PC-9 (cell line): ENCODE data around the gene GPATCH4. TPM values are rescaled to one million over a fixed set of nuclear protein-coding genes. Genes with fewer than 3 reads are reported as not detected.

Source experiments
- BruUV-seq: library from RNA; stranded (reverse); fragments of 400-500 nt; replicated peaks from 2 replicates; lab custom pipeline; 2021; lab: Mats Ljungman, UMichigan
- CTCF ChIA-PET: fragments of 300-600 bp; sonication (Branson Sonifier 250); formaldehyde crosslinking; loops from one replicate; lab custom pipeline; 2022; ENCODE audit warnings: antibody characterized with exemption; lab: Charles Lee
- POLR2A ChIA-PET: fragments of 300-600 bp; sonication (Branson Sonifier 250); formaldehyde crosslinking; loops from one replicate; lab custom pipeline; 2022; ENCODE audit warnings: antibody characterized with exemption; ENCODE audit not compliant: unreplicated experiment; lab: Charles Lee
- DNase-seq, 2 experiments: peaks; one replicate each; pipeline versions ENCODE4 v3.0.0 to v3.0.0-alpha.2; 2015 to 2022; ENCODE audit warnings: mixed read lengths in 1 of 2
- H2AFZ ChIP-seq: fragments of 200-600 bp; sonication (generic); 2 replicates; pipeline ENCODE4 v1.8.1; 2017; ENCODE audit warnings: antibody characterized with exemption
- H3F3A ChIP-seq: fragments of 200-600 bp; sonication (generic); 2 replicates; pipeline ENCODE4 v1.8.1; 2017; ENCODE audit warnings: antibody characterized with exemption, mild to moderate bottlenecking, low read depth; ENCODE audit not compliant: insufficient read depth
- H3K27ac ChIP-seq: fragments of 200-600 bp; sonication (generic); 2 replicates; pipeline ENCODE4 v1.6.1; 2016; ENCODE audit warnings: mixed run types
- H3K27me3 ChIP-seq: fragments of 200-600 bp; sonication (generic); 2 replicates; pipeline ENCODE4 v1.6.1; 2016; ENCODE audit warnings: low read depth, mixed run types; ENCODE audit not compliant: insufficient read depth
- H3K36me3 ChIP-seq: fragments of 200-600 bp; sonication (generic); 2 replicates; pipeline ENCODE4 v1.6.1; 2016; ENCODE audit warnings: low read depth, mixed run types
- H3K4me1 ChIP-seq: fragments of 200-600 bp; sonication (generic); replicated peaks from 2 replicates; pipeline ENCODE4 v1.6.1; 2016; ENCODE audit warnings: mixed run types; ENCODE audit not compliant: insufficient read depth
- H3K4me2 ChIP-seq: fragments of 200-600 bp; sonication (generic); 2 replicates; pipeline ENCODE4 v1.6.1; 2017; ENCODE audit warnings: mixed run types
- H3K4me3 ChIP-seq: fragments of 200-600 bp; sonication (generic); 2 replicates; pipeline ENCODE4 v1.6.1; 2016; ENCODE audit warnings: mixed run types
- H3K79me2 ChIP-seq: fragments of 200-600 bp; sonication (generic); 2 replicates; pipeline ENCODE4 v1.6.1; 2017; ENCODE audit warnings: low read depth, mixed run types
- H3K9me2 ChIP-seq: fragments of 200-600 bp; sonication (generic); 2 replicates; pipeline ENCODE4 v1.8.1; 2017; ENCODE audit warnings: mild to moderate bottlenecking; ENCODE audit not compliant: insufficient read depth
- H3K9me3 ChIP-seq: fragments of 200-600 bp; sonication (generic); 2 replicates; pipeline ENCODE4 v1.8.1; 2016; ENCODE audit warnings: low read depth; ENCODE audit not compliant: insufficient read depth
- H4K20me1 ChIP-seq: fragments of 200-600 bp; sonication (generic); 2 replicates; pipeline ENCODE4 v1.8.1; 2017; ENCODE audit not compliant: insufficient read depth
- EZH2 ChIP-seq: fragments of 200-600 bp; sonication (generic); IDR thresholded peaks from 2 replicates; pipeline ENCODE4 v1.8.0; 2017; ENCODE audit warnings: antibody characterized with exemption, low read depth
- intact Hi-C: fragments of 100-400 bp; cut with micrococcal nuclease; formaldehyde crosslinking; loops from one replicate; pipeline ENCODE4 v1.10.0; 2022; ENCODE audit not compliant: unreplicated experiment
- total RNA-seq: library from RNA; stranded (reverse); gene quantifications from 2 replicates; pipeline ENCODE4 v1.2.3, GENCODE V29; 2021
- TF ChIP-seq, protein P1 (sequence below): fragments of 200-600 bp; sonication (generic); conservative IDR thresholded peaks from 2 replicates; pipeline ENCODE4 v1.6.1; 2017; ENCODE audit warnings: mixed run types, antibody characterized with exemption, mild to moderate bottlenecking, moderate library complexity

GPATCH4 gene
- total RNA-seq, 1 experiment from 2014 or later = 17.5 TPM

DNA sequence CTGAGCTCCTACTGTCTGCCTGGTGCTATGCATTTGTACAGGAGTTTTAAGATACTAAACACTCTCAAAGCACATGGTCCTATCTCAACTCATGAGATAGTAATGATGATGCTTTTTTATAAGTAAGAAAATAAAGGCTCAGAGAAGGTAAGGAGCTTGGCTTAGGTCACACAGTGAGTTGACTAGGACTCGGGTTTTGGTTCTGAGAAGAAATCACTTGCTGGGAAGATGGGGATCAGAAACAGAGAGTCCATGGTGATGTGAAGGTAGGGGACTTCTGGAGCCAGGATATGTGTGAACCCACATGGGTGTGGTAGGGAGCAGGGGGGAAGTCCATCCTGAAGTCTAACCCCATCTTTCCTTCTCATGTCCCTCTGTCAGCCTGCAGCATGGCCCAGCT, 44.4 kb upstream of the GPATCH4 start:
- Histone ChIP-seq H3K9me3 (no peaks in the 10 kb centered on the region), H4K20me1 (peaks cover 96% of the 10 kb centered on the region), H3F3A (peaks cover 48% of the 10 kb centered on the region), H3K27ac (no peak overlapping the region), H3K4me1 (peaks cover 4% of the 10 kb centered on the region; the same call in 1 of the 2 replicates), H3K9me2 (no peaks in the 10 kb centered on the region), H3K36me3 (peaks cover 19% of the 10 kb centered on the region), H3K4me3 (no peak overlapping the region), H3K27me3 (no peaks in the 10 kb centered on the region), H3K4me2 (no peak overlapping the region), H3K79me2 (no peaks in the 10 kb centered on the region), H2AFZ (no peak overlapping the region)
- ChIA-PET CTCF (interaction anchor here (0.6 kb wide), 1 partner anchor 190 kb away, joined by 3 read pairs; no protein-coding TSS in a partner anchor), POLR2A (no interaction called here)
- BruUV-seq = no TSS peak
- no peak for DNase-seq
- TF ChIP-seq EZH2 = no peak
- TF ChIP-seq, protein P1, sequence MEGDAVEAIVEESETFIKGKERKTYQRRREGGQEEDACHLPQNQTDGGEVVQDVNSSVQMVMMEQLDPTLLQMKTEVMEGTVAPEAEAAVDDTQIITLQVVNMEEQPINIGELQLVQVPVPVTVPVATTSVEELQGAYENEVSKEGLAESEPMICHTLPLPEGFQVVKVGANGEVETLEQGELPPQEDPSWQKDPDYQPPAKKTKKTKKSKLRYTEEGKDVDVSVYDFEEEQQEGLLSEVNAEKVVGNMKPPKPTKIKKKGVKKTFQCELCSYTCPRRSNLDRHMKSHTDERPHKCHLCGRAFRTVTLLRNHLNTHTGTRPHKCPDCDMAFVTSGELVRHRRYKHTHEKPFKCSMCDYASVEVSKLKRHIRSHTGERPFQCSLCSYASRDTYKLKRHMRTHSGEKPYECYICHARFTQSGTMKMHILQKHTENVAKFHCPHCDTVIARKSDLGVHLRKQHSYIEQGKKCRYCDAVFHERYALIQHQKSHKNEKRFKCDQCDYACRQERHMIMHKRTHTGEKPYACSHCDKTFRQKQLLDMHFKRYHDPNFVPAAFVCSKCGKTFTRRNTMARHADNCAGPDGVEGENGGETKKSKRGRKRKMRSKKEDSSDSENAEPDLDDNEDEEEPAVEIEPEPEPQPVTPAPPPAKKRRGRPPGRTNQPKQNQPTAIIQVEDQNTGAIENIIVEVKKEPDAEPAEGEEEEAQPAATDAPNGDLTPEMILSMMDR = no peak
- intact Hi-C loops = no loop called here

DNA sequence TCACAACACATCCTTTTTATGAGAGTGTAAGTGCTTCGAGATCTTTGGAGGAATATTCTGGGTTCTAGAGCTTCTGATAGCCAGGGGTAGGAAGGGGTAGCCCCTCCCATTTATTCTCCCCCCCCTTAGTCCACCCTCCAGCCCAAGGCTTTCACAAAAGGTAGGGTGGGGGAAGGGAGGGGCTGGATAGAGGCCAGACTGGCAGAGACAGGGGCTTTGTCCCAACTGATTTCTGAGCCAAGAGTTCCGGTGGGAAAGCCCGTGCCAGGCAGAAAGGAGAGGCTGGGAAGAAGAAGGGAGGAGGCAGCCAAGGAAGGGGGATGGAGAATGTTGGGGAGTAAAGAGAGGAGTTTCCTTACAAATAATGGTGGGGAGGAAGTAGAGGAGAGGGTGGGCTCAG, 43.8 kb upstream of the GPATCH4 start:
- DNase-seq = no peak
- peaks cover 19% of the 10 kb centered on the region for H3K36me3 ChIP-seq
- intact Hi-C loops = no loop called here
- H3F3A ChIP-seq = peaks cover 49% of the 10 kb centered on the region
- no peaks in the 10 kb centered on the region for H3K9me3 ChIP-seq
- H3K4me2 ChIP-seq = no peak overlapping the region
- no peaks in the 10 kb centered on the region for H3K9me2 ChIP-seq
- H3K27me3 ChIP-seq = no peaks in the 10 kb centered on the region
- CTCF ChIA-PET = no interaction called here
- no TSS peak for BruUV-seq
- peaks cover 96% of the 10 kb centered on the region for H4K20me1 ChIP-seq
- POLR2A ChIA-PET = no interaction called here
- no peak overlapping the region for H3K27ac ChIP-seq
- H3K4me1 ChIP-seq = peaks cover 10% of the 10 kb centered on the region
- H3K79me2 ChIP-seq = no peaks in the 10 kb centered on the region
- H2AFZ ChIP-seq = no peak overlapping the region
- H3K4me3 ChIP-seq = no peak overlapping the region
- TF ChIP-seq EZH2 = no peak
- TF ChIP-seq, protein P1 = no peak

DNA sequence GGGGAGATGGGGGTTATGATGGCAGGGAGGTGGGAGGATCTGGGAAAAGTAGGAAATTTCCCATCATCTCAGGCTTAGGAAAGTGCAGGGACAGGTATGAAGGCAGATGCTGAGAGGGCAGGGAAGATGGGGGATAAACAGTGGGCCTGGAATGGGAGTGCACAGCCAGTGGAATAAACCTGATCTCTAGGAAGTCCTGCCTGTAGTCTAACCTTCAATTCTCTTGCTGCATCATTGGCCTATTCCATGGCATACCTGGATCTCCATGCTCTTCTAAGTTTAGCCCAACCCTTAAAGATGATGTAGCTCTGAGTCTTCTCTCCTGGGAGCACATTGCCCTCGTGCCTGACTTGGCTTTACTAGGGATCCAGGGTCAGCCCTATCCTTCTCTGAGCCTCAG, 43.4 kb upstream of the GPATCH4 start:
- no peak for TF ChIP-seq EZH2
- TF ChIP-seq, protein P1 = no peak
- intact Hi-C loops = no loop called here
- Histone ChIP-seq H3K4me3 (no peak overlapping the region), H3K27me3 (no peaks in the 10 kb centered on the region), H3K9me2 (no peaks in the 10 kb centered on the region), H3K79me2 (no peaks in the 10 kb centered on the region), H3F3A (peaks cover 48% of the 10 kb centered on the region), H3K27ac (no peak overlapping the region), H3K9me3 (no peaks in the 10 kb centered on the region), H3K4me2 (no peak overlapping the region), H3K36me3 (peaks cover 19% of the 10 kb centered on the region), H3K4me1 (peaks cover 13% of the 10 kb centered on the region), H2AFZ (no peak overlapping the region), H4K20me1 (peaks cover 96% of the 10 kb centered on the region)
- no peak for DNase-seq
- POLR2A ChIA-PET = interaction anchor here (0.6 kb wide), 1 partner anchor 27 kb away, joined by 3 read pairs; no protein-coding TSS in a partner anchor
- CTCF ChIA-PET = no interaction called here
- no TSS peak for BruUV-seq
